GM19397 (cell line): ENCODE data around the gene GRHL3.

Experiments
- ATAC-seq: cut with Tn5 transposase; IDR thresholded peaks from one replicate; pipeline ENCODE4 v1.9.1; 2021; ENCODE audit warnings: mild to moderate bottlenecking, moderate library complexity; ENCODE audit not compliant: unreplicated experiment

GRHL3 gene

GRCh38 chr1:24317081-24317480, 2.1 kb upstream of the GRHL3 start:
- ATAC-seq, result no peak

- ATAC-seq, result no peak
These were observed 1.1 kb upstream of the GRHL3 start for GRCh38 chr1:24317956-24318614.

GRCh38 chr1:24318615-24319311, 394 bp upstream of the GRHL3 start:
- ATAC-seq, result no peak

GRCh38 chr1:24319962-24320361, 805 bp downstream of the GRHL3 start:
- no peak for ATAC-seq

GRCh38 chr1:24321126-24321525, 2.0 kb downstream of the GRHL3 start:
- no peak for ATAC-seq

GRCh38 chr1:24321697-24322469, 2.7 kb downstream of the GRHL3 start:
- peak; percentile 72 for ATAC-seq

GRCh38 chr1:24322470-24323177, 3.5 kb downstream of the GRHL3 start:
- no peak for ATAC-seq

GRCh38 chr1:24323281-24323680, 4.1 kb downstream of the GRHL3 start:
- ATAC-seq, result no peak

GRCh38 chr1:24324903-24325302, 5.7 kb downstream of the GRHL3 start:
- ATAC-seq, result no peak

GRCh38 chr1:24325587-24326449, 6.7 kb downstream of the GRHL3 start:
- ATAC-seq, result no peak

GRCh38 chr1:24327486-24327885, 8.3 kb downstream of the GRHL3 start:
- no peak for ATAC-seq

GRCh38 chr1:24327891-24328290, 8.7 kb downstream of the GRHL3 start:
- no peak for ATAC-seq

GRCh38 chr1:24329331-24329730, 10.2 kb downstream of the GRHL3 start:
- ATAC-seq, result no peak

- no peak for ATAC-seq
These were observed 10.8 kb downstream of the GRHL3 start for GRCh38 chr1:24329797-24330543.

GRCh38 chr1:24331961-24332673, 13.0 kb downstream of the GRHL3 start:
- ATAC-seq, result no peak

GRCh38 chr1:24336075-24336474, 16.9 kb downstream of the GRHL3 start:
- ATAC-seq, result no peak

GRCh38 chr1:24337455-24337854, 18.3 kb downstream of the GRHL3 start:
- no peak for ATAC-seq

GRCh38 chr1:24338447-24338846, 19.3 kb downstream of the GRHL3 start:
- ATAC-seq, result no peak

GRCh38 chr1:24339996-24340395, 20.8 kb downstream of the GRHL3 start:
- ATAC-seq, result no peak
